Vagina (tissue), 2 donors: ENCODE measurements around the gene HPD. TPM values are rescaled to one million over a fixed set of nuclear protein-coding genes. Genes with fewer than 3 reads are reported as not detected.
"Not testable (repeated sequence)": the region's sequence is repeated elsewhere in the genome, so short reads cannot be mapped to it uniquely, and the experiment has no call there.

Experiments used
- DNase-seq, 2 donors: peaks; one replicate each; pipeline ENCODE4 v3.0.0-alpha.2; 2017; ENCODE audit errors: extremely low spot score in 2 of 2
- H3K27ac ChIP-seq: fragments of 200-600 bp; sonication (generic); one replicate; pipeline ENCODE4 v1.5.1; 2019
- H3K27me3 ChIP-seq: fragments of 200-600 bp; sonication (generic); one replicate; pipeline ENCODE4 v1.5.1; 2019
- H3K36me3 ChIP-seq, 2 donors: fragments of 200-600 bp; sonication (generic); one replicate each; pipeline ENCODE4 v1.5.1; 2017 to 2019
- H3K4me1 ChIP-seq: fragments of 200-600 bp; sonication (generic); one replicate; pipeline ENCODE4 v1.5.1; 2019
- H3K4me3 ChIP-seq, 2 donors: fragments of 200-600 bp; sonication (generic); 1 replicate in 1 of 2; 2 replicates in 1 of 2; pipeline ENCODE4 v1.5.1; 2016 to 2019
- H3K9me3 ChIP-seq: fragments of 200-600 bp; sonication (generic); one replicate; pipeline ENCODE4 v1.5.1; 2019
- CTCF ChIP-seq, 3 experiments: fragments of 450-650 bp in 2 of 3; fragments of 200-600 bp in 1 of 3; sonication (generic) in 1 of 3; IDR thresholded peaks; one replicate each; pipeline ENCODE4 v1.5.1; 2017 to 2019; ENCODE audit warnings: antibody characterized with exemption in 3 of 3, mild to moderate bottlenecking in 2 of 3, moderate library complexity in 2 of 3
- POLR2A ChIP-seq, 2 donors: fragments of 450-650 bp; IDR thresholded peaks; one replicate each; pipeline ENCODE4 v1.6.1; 2017; ENCODE audit warnings: antibody characterized with exemption in 2 of 2, mild to moderate bottlenecking in 2 of 2, moderate library complexity in 2 of 2
- POLR2AphosphoS5 ChIP-seq, 2 donors: sonication (generic); formaldehyde crosslinking; IDR thresholded peaks; one replicate each; pipeline ENCODE4 v1.9.0; 2017; ENCODE audit warnings: antibody characterized with exemption in 2 of 2, mild to moderate bottlenecking in 2 of 2, low read depth in 1 of 2; ENCODE audit not compliant: insufficient read depth in 1 of 2
- intact Hi-C: fragments of 100-400 bp; cut with DNase I; formaldehyde crosslinking; loops from one replicate; pipeline ENCODE4 v1.15.1; 2023
- total RNA-seq: library from RNA; depleted of rRNA; stranded (reverse); fragments of >200 nt; gene quantifications from one replicate; pipeline ENCODE4 v1.2.3, GENCODE V29; 2016

HPD gene
- total RNA-seq, 1 donor from 2014 or later: not detected

GRCh38 chr12:121793838-121794533, 64.7 kb downstream of the HPD start:
- TF ChIP-seq POLR2A (IDR thresholded peaks at IDR 0.05): no peak
- TF ChIP-seq POLR2AphosphoS5 (IDR thresholded peaks at IDR 0.05; ENCODE audit: insufficient read depth in 1 of 2, low read depth in 1 of 2): peak; percentile 72 to 79
- peak; percentile 94 to 100 (median 99) for TF ChIP-seq CTCF (IDR thresholded peaks at IDR 0.05)
- Histone ChIP-seq H3K27ac (peak overlapping the region; percentile 100), H3K27me3 (no peaks in the 10 kb centered on the region), H3K36me3 (peaks cover 0 to 11% of the 10 kb centered on the region in 2 donors), H3K4me3 (peak overlapping the region; percentile 62 to 65), H3K9me3 (no peaks in the 10 kb centered on the region), H3K4me1 (peaks cover 70% of the 10 kb centered on the region)
- no peak for DNase-seq
- intact Hi-C loops: loop anchor here (5.0 kb wide), 1 partner anchor 97 kb away; no protein-coding TSS in a partner anchor

- peak within 1 kb of the TSS; percentile 100 for H3K27ac ChIP-seq
- TF ChIP-seq POLR2A (IDR thresholded peaks at IDR 0.05): no peak
- TF ChIP-seq POLR2AphosphoS5 (IDR thresholded peaks at IDR 0.05; ENCODE audit: insufficient read depth in 1 of 2, low read depth in 1 of 2): no peak
- no peak for TF ChIP-seq CTCF (IDR thresholded peaks at IDR 0.05)
- H3K36me3 ChIP-seq: peaks cover 0 to 11% of the 10 kb centered on the region in 2 donors
- H3K4me3 ChIP-seq: peak within 1 kb of the TSS; percentile 62 to 65
- peaks cover 65% of the 10 kb centered on the region for H3K4me1 ChIP-seq
- H3K27me3 ChIP-seq: no peaks in the 10 kb centered on the region
- no peaks in the 10 kb centered on the region for H3K9me3 ChIP-seq
- no peak for DNase-seq
- intact Hi-C loops: loop anchor here (5.0 kb wide), 1 partner anchor 96 kb away; no protein-coding TSS in a partner anchor
These were observed 65.2 kb downstream of the HPD start, which contains the start of gene RHOF for GRCh38 chr12:121793440-121793837. RHOF (minus strand) TSS chr12:121793688; CDS start chr12:121793633, 55 bp downstream.

- no peaks in the 10 kb centered on the region for H3K9me3 ChIP-seq
- H3K27ac ChIP-seq: peak overlapping the region; percentile 100
- peaks cover 0 to 11% of the 10 kb centered on the region in 2 donors for H3K36me3 ChIP-seq
- H3K4me3 ChIP-seq: peak overlapping the region; percentile 62 to 65
- peak in 1 of 2 donors; percentile 33 for TF ChIP-seq POLR2AphosphoS5 (IDR thresholded peaks at IDR 0.05; ENCODE audit: insufficient read depth in 1 of 2, low read depth in 1 of 2)
- no peak for TF ChIP-seq POLR2A (IDR thresholded peaks at IDR 0.05)
- DNase-seq: no peak
- peaks cover 58% of the 10 kb centered on the region for H3K4me1 ChIP-seq
- H3K27me3 ChIP-seq: no peaks in the 10 kb centered on the region
- intact Hi-C loops: loop anchor here (5.0 kb wide), 1 partner anchor 96 kb away; no protein-coding TSS in a partner anchor
These were observed 65.8 kb downstream of the HPD start for GRCh38 chr12:121792607-121793439.

- intact Hi-C loops: loop anchor here (5.0 kb wide), 1 partner anchor 95 kb away; no protein-coding TSS in a partner anchor
- Histone ChIP-seq H3K27me3 (no peaks in the 10 kb centered on the region), H3K4me1 (peaks cover 51% of the 10 kb centered on the region), H3K27ac (peak overlapping the region; percentile 100), H3K4me3 (peak overlapping the region; percentile 62 to 65), H3K36me3 (peaks cover 0 to 11% of the 10 kb centered on the region in 2 donors), H3K9me3 (no peaks in the 10 kb centered on the region)
- no peak for DNase-seq
- TF ChIP-seq POLR2A (IDR thresholded peaks at IDR 0.05): no peak
- no peak for TF ChIP-seq POLR2AphosphoS5 (IDR thresholded peaks at IDR 0.05; ENCODE audit: insufficient read depth in 1 of 2, low read depth in 1 of 2)
- no peak for TF ChIP-seq CTCF (IDR thresholded peaks at IDR 0.05)
These were observed 66.7 kb downstream of the HPD start for GRCh38 chr12:121791671-121792551.

GRCh38 chr12:121790785-121791184, 67.9 kb downstream of the HPD start:
- not testable (repeated sequence) for H3K9me3 ChIP-seq, H3K27me3 ChIP-seq, H3K4me3 ChIP-seq, DNase-seq, H3K36me3 ChIP-seq
- peak overlapping the region; percentile 7 for H3K27ac ChIP-seq
- H3K4me1 ChIP-seq: peaks cover 49% of the 10 kb centered on the region
- intact Hi-C loops: loop anchor here (5.0 kb wide), 1 partner anchor 93 kb away; no protein-coding TSS in a partner anchor
